Measurements from ENCODE around the gene TSHZ3.

- TF ChIP-seq CTCF (IDR thresholded peaks at IDR 0.05) (no peak), POLR2A (IDR thresholded peaks at IDR 0.05) (no peak)
These were observed 22.8 kb downstream of the TSHZ3 start for GRCh38 chr19:31326329-31327028.

Measured in stomach (tissue), 4 donors.